ENCODE data around the gene SYT17. TPM values are rescaled to one million over a fixed set of nuclear protein-coding genes. Genes with fewer than 3 reads are reported as not detected.

SYT17 gene
- total and polyA plus RNA-seq, 8 donors: 12.3 to 26.3 (median 15.2) TPM

GRCh38 chr16:19236561-19237209 lies 68.6 kb downstream of the SYT17 start:
- intact Hi-C loops (cut with DNase I): no loop called here
- peak; percentile 53 for ATAC-seq
- no peak for TF ChIP-seq CTCF (IDR thresholded peaks at IDR 0.05)
- peaks cover 0 to 8% of the 10 kb centered on the region in 2 donors for H3K36me3 ChIP-seq
- no peaks in the 10 kb centered on the region for H3K4me1 ChIP-seq
- no peak overlapping the region for H3K27ac ChIP-seq
- no peak for DNase-seq
- no peaks in the 10 kb centered on the region for H3K27me3 ChIP-seq
- H3K9me3 ChIP-seq: peaks cover 0 to 34% of the 10 kb centered on the region in 2 donors
- H3K4me3 ChIP-seq: no peak overlapping the region

DNA sequence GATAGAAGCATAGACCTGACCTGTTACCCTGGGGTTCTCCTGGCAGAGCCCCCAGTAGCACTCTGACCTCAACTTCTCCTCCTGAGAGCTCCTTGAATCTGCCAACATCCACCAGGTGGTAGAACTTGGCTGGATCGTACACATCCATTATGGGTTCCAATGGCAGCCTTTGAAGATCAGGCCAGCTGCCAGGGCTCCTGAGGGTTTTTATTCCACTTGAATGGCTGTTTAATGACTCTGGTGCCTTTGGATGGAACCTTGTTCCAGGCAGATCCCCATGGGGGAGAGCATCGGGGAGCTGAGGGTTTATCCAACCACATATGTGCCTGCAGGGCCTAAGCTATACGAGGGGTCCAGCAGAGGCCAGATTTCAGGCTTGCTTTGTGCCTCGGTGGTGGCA lies 70.4 kb downstream of the SYT17 start:
- Histone ChIP-seq H3K36me3 (peaks cover 0 to 8% of the 10 kb centered on the region in 2 donors), H3K4me1 (no peaks in the 10 kb centered on the region), H3K27ac (no peak overlapping the region), H3K4me3 (no peak overlapping the region), H3K9me3 (peaks cover 0 to 34% of the 10 kb centered on the region in 2 donors), H3K27me3 (no peaks in the 10 kb centered on the region)
- ATAC-seq (no peak), DNase-seq (no peak)
- intact Hi-C loops (cut with DNase I): no loop called here
- no peak for TF ChIP-seq CTCF (IDR thresholded peaks at IDR 0.05)

- no peak for ATAC-seq
- H3K9me3 ChIP-seq: peaks cover 0 to 32% of the 10 kb centered on the region in 2 donors
- TF ChIP-seq CTCF (IDR thresholded peaks at IDR 0.05): no peak
- peaks cover 0 to 8% of the 10 kb centered on the region in 2 donors for H3K36me3 ChIP-seq
- intact Hi-C loops (cut with DNase I): no loop called here
- no peak overlapping the region for H3K27ac ChIP-seq
- no peaks in the 10 kb centered on the region for H3K4me1 ChIP-seq
- no peak for DNase-seq
- H3K4me3 ChIP-seq: no peak overlapping the region
- H3K27me3 ChIP-seq: no peaks in the 10 kb centered on the region
These were observed 71.6 kb downstream of the SYT17 start for GRCh38 chr16:19239511-19240155.

- Histone ChIP-seq H3K9me3 (peaks cover 0 to 24% of the 10 kb centered on the region in 2 donors), H3K36me3 (peaks cover 0 to 8% of the 10 kb centered on the region in 2 donors), H3K4me3 (no peak overlapping the region), H3K27ac (no peak overlapping the region), H3K4me1 (no peaks in the 10 kb centered on the region), H3K27me3 (no peaks in the 10 kb centered on the region)
- TF ChIP-seq CTCF (IDR thresholded peaks at IDR 0.05): no peak
- intact Hi-C loops (cut with DNase I): no loop called here
- DNase-seq (no peak), ATAC-seq (no peak)
These were observed 72.5 kb downstream of the SYT17 start for GRCh38 chr16:19240494-19240893.

DNA sequence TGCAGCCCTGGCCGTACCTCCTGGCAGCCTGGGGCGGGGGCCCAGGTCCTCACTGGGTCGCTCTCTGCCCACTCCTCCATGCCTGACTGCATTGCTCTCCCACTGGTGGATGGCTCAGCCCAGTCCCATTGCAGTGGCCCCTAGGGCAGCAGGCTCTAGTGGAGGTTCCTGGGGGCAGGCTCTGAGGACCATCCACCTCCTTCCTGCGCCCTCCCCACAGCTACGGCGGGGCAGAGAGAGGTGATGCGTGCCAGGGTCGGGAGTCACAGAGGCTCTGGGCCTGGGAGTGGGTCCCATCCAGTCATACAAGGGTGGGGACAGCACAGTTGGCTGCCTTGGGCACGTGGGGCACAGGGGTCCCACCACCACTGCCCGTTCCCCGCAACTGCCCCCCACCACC lies 73.5 kb downstream of the SYT17 start:
- ATAC-seq: no peak
- Histone ChIP-seq H3K4me1 (no peaks in the 10 kb centered on the region), H3K36me3 (peaks cover 0 to 8% of the 10 kb centered on the region in 2 donors), H3K9me3 (peaks cover 0 to 18% of the 10 kb centered on the region in 2 donors), H3K27me3 (no peaks in the 10 kb centered on the region), H3K27ac (no peak overlapping the region), H3K4me3 (no peak overlapping the region)
- no peak for DNase-seq
- intact Hi-C loops (cut with DNase I): no loop called here
- no peak for TF ChIP-seq CTCF (IDR thresholded peaks at IDR 0.05)
